Tibial nerve (tissue), 4 donors: Measurements from ENCODE around the gene FAM221B. TPM values are rescaled to one million over a fixed set of nuclear protein-coding genes. Genes with fewer than 3 reads are reported as not detected.

Experiments
- DNase-seq, 2 donors: peaks; one replicate each; pipeline ENCODE4 v3.0.0-alpha.2; 2019; ENCODE audit warnings: low spot score in 2 of 2
- H3K27ac ChIP-seq, 4 donors: fragments of 200-600 bp; sonication (generic) in 3 of 4; one replicate each; pipeline ENCODE4 v1.5.1; 2017 to 2019; ENCODE audit warnings: mild to moderate bottlenecking in 1 of 4
- H3K27me3 ChIP-seq, 2 donors: fragments of 200-600 bp; sonication (generic) in 1 of 2; one replicate each; pipeline versions ENCODE4 v1.5.1 to v1.6.0; 2017 to 2019
- H3K36me3 ChIP-seq, 3 donors: fragments of 200-600 bp; sonication (generic); one replicate each; pipeline ENCODE4 v1.5.1; 2018 to 2019
- H3K4me1 ChIP-seq, 4 donors: fragments of 200-600 bp; sonication (generic) in 3 of 4; one replicate each; pipeline ENCODE4 v1.5.1; 2017 to 2019
- H3K4me3 ChIP-seq, 4 donors: fragments of 200-600 bp; sonication (generic) in 3 of 4; one replicate each; pipeline ENCODE4 v1.5.1; 2017 to 2019; ENCODE audit warnings: mild to moderate bottlenecking in 1 of 4, moderate library complexity in 1 of 4
- H3K9me3 ChIP-seq, 4 donors: fragments of 200-600 bp; sonication (generic) in 3 of 4; one replicate each; pipeline ENCODE4 v1.5.1; 2017 to 2019
- EP300 ChIP-seq, 2 donors: sonication (generic); formaldehyde crosslinking; IDR thresholded peaks; one replicate each; pipeline ENCODE4 v1.6.1; 2017; ENCODE audit warnings: antibody characterized with exemption in 2 of 2, mild to moderate bottlenecking in 1 of 2
- POLR2A ChIP-seq, 2 donors: fragments of 450-650 bp; IDR thresholded peaks; one replicate each; pipeline ENCODE4 v1.6.1; 2017; ENCODE audit warnings: antibody characterized with exemption in 2 of 2, mild to moderate bottlenecking in 2 of 2, moderate library complexity in 2 of 2
- WGBS, 2 donors: methylation state at CpG; one replicate each; pipeline ENCODE4 v1.1.5; 2018; 5-methylcytosine and 5-hydroxymethylcytosine counted together
- total RNA-seq, 4 donors: library from RNA; depleted of rRNA; stranded (reverse); fragments of >200 nt; gene quantifications; one replicate each; pipeline ENCODE4 v1.1.0, GENCODE V29; 2016
- TF ChIP-seq, protein P1 (sequence below), 5 experiments: fragments of 200-600 bp in 3 of 5; fragments of 450-650 bp in 2 of 5; sonication (generic) in 3 of 5; IDR thresholded peaks; one replicate each; pipeline ENCODE4 v1.5.1; 2016 to 2019; ENCODE audit warnings: antibody characterized with exemption in 5 of 5, mild to moderate bottlenecking in 3 of 5, moderate library complexity in 2 of 5

FAM221B gene
- total RNA-seq, 4 donors from 2014 or later = not detected

DNA sequence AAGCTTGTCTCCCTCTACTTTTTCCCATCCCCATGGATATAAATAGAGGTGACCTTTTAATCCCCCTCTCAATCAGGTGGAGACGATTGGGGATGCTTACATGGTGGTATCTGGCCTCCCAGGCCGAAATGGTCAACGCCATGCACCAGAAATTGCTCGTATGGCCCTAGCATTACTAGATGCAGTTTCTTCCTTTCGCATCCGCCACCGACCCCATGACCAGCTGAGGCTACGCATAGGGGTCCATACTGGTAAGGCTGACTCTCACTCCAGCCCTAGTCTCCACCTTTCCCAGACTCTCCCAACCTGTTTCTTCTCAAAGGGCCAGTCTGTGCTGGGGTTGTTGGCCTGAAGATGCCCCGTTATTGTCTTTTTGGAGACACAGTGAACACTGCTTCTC lies 20.1 kb downstream of the FAM221B start:
- DNase-seq = no peak
- H3K36me3 ChIP-seq = peaks cover 0 to 59% (median 5%) of the 10 kb centered on the region in 3 donors
- WGBS, 2 donors = 88 to 92% methylated on average over 9 of the region's 9 CpGs
- no peak overlapping the region for H3K27ac ChIP-seq
- TF ChIP-seq EP300 (IDR thresholded peaks at IDR 0.05) = no peak
- TF ChIP-seq, protein P1, sequence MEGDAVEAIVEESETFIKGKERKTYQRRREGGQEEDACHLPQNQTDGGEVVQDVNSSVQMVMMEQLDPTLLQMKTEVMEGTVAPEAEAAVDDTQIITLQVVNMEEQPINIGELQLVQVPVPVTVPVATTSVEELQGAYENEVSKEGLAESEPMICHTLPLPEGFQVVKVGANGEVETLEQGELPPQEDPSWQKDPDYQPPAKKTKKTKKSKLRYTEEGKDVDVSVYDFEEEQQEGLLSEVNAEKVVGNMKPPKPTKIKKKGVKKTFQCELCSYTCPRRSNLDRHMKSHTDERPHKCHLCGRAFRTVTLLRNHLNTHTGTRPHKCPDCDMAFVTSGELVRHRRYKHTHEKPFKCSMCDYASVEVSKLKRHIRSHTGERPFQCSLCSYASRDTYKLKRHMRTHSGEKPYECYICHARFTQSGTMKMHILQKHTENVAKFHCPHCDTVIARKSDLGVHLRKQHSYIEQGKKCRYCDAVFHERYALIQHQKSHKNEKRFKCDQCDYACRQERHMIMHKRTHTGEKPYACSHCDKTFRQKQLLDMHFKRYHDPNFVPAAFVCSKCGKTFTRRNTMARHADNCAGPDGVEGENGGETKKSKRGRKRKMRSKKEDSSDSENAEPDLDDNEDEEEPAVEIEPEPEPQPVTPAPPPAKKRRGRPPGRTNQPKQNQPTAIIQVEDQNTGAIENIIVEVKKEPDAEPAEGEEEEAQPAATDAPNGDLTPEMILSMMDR (IDR thresholded peaks at IDR 0.05) = no peak
- TF ChIP-seq POLR2A (IDR thresholded peaks at IDR 0.05) = no peak
- H3K9me3 ChIP-seq = no peaks in the 10 kb centered on the region
- peaks cover 2 to 29% (median 16%) of the 10 kb centered on the region in 4 donors for H3K4me1 ChIP-seq
- H3K4me3 ChIP-seq = no peak overlapping the region
- no peaks in the 10 kb centered on the region for H3K27me3 ChIP-seq

DNA sequence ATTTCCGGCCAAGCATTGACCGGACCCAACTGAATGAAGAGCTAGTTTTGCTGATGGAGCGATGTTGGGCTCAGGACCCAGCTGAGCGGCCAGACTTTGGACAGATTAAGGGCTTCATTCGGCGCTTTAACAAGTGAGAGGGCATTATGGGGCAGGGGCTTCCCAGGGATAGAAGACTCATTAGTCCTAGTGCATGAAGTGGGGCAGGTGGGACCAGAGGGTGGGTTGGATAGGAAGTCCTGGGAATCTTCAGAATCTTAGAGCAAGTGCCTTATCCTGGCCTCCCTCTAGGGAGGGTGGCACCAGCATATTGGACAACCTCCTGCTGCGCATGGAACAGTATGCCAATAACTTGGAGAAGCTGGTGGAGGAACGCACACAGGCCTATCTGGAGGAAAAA lies 22.4 kb downstream of the FAM221B start:
- 96 to 99% methylated on average over 8 of the region's 8 CpGs for WGBS, 2 donors
- no peak overlapping the region for H3K4me3 ChIP-seq

DNA sequence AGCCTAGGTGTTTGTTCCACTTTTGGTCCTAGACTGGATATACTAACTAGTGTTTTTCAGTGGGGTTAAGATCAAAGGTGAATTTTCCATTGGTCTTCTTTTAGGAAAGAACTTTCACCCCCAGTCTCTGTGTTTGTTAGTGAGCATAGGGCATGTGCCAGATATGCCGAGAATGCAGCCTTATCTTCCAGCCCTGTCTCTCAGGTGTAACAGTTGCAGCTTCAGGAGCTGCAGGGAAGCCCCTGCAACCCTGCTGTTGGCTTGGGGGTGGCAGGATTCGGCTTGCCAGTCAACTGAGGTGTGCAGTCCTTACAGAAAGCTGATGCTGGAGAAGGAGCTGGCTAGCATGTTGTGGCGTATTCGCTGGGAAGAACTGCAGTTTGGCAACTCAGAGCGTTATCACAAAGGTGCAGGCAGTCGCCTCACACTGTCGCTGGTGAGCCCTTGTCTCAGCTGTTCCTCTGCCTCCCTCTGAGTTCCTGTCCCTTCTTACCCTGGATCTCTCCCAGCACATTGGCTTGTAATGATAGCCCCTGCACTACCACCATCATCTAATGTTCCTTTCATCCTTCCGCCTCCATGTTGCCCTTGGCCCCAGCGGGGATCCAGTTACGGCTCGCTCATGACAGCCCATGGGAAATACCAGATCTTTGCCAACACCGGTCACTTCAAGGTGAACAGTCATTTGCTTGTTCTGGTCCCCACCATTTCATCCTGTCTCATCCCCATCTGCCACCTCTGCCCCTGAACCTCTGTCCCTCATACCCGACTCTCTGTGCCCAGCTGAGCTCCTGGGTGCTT lies 27.0 kb downstream of the FAM221B start:
- Histone ChIP-seq H3K27me3 (no peaks in the 10 kb centered on the region), H3K27ac (no peak overlapping the region), H3K9me3 (no peaks in the 10 kb centered on the region), H3K4me1 (no peaks in the 10 kb centered on the region), H3K4me3 (no peak overlapping the region), H3K36me3 (peaks cover 0 to 62% (median under 1%) of the 10 kb centered on the region in 3 donors)
- WGBS, 2 donors = 90 to 92% methylated on average over 13 of the region's 13 CpGs
- TF ChIP-seq EP300 (IDR thresholded peaks at IDR 0.05) = no peak
- no peak for TF ChIP-seq POLR2A (IDR thresholded peaks at IDR 0.05)
- TF ChIP-seq, protein P1 (IDR thresholded peaks at IDR 0.05) = no peak
- DNase-seq = no peak

More for the DNA sequence above, 22.4 kb downstream of the FAM221B start:
- TF ChIP-seq POLR2A (IDR thresholded peaks at IDR 0.05) (no peak), EP300 (IDR thresholded peaks at IDR 0.05) (no peak)
- TF ChIP-seq, protein P1 (IDR thresholded peaks at IDR 0.05) = no peak
- H3K27me3 ChIP-seq = no peaks in the 10 kb centered on the region
- no peaks in the 10 kb centered on the region for H3K9me3 ChIP-seq
- peaks cover 0 to 6% (median under 1%) of the 10 kb centered on the region in 4 donors for H3K4me1 ChIP-seq
- DNase-seq = no peak
- no peak overlapping the region for H3K27ac ChIP-seq
- peaks cover 0 to 81% (median 5%) of the 10 kb centered on the region in 3 donors for H3K36me3 ChIP-seq

DNA sequence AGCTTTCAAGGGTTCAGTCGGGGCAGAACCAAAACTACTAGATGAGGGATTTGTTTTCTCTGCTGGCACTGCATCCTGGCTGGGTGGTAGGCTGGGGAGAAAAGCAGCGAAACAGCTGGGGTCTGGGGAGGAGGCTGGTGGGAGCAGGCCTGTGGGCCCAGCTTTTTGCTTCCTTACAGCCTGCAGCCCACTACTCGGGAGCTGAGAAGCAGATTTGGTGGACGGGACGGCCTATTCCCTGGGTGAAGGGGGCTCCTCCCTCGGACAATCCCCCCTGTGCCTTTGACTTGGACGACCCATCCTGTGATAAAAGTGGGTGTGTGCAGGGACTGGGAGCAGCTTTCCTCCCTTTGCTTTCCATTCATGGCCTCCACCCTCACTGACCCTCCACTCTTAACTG lies 28.0 kb downstream of the FAM221B start:
- Histone ChIP-seq H3K27me3 (no peaks in the 10 kb centered on the region), H3K4me3 (no peak overlapping the region), H3K4me1 (no peaks in the 10 kb centered on the region), H3K27ac (no peak overlapping the region), H3K36me3 (peaks cover 0 to 52% (median 0%) of the 10 kb centered on the region in 3 donors), H3K9me3 (no peaks in the 10 kb centered on the region)
- no peak for DNase-seq
- TF ChIP-seq EP300 (IDR thresholded peaks at IDR 0.05) (no peak), POLR2A (IDR thresholded peaks at IDR 0.05) (no peak)
- TF ChIP-seq, protein P1 (IDR thresholded peaks at IDR 0.05) = no peak
- WGBS, 2 donors = 81 to 83% methylated on average over 7 of the region's 7 CpGs

DNA sequence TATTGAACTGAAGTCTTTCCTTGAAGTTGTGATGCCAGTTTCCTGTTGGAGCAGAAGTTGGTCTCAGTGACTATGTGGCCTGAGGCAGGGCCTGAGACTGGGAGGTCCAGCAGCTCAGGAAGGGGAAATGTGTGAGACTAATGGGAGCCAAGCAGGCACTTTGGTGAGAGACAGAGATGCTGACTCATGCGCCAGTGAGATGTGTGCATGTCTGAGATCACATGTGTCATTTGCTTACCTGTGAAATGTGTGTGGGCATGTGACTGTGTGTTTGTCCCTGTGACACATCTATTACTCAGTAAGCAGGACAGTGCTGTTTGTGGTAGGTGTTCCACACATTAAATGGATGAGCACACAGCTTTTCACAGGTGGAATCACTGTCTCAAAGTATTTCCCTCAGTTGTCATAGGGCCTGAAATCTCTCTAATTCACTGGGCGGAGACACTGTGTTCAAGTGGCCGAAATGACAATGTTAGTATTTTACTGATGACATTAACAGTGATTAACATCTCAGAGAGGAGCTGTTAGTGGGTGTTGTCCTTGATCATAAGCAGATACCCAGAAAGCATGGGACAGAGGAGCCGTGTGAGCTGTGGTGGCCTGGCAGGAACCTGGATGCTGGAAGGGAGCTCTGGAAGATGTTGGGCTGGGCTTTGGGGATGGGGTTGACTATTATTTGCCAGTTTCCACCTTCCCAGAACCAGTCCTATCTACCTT lies 29.7 kb downstream of the FAM221B start:
- no peak for DNase-seq
- H3K4me1 ChIP-seq = peaks cover 0 to 17% (median 5%) of the 10 kb centered on the region in 4 donors
- peaks cover 0 to 45% (median 0%) of the 10 kb centered on the region in 3 donors for H3K36me3 ChIP-seq
- no peak overlapping the region for H3K4me3 ChIP-seq
- H3K9me3 ChIP-seq = no peaks in the 10 kb centered on the region
- WGBS, 2 donors = 89 to 95% methylated on average over 4 of the region's 4 CpGs
- no peak overlapping the region for H3K27ac ChIP-seq
- H3K27me3 ChIP-seq = no peaks in the 10 kb centered on the region
- TF ChIP-seq POLR2A (IDR thresholded peaks at IDR 0.05) = no peak
- no peak for TF ChIP-seq EP300 (IDR thresholded peaks at IDR 0.05)
- TF ChIP-seq, protein P1 (IDR thresholded peaks at IDR 0.05) = no peak
